ENCODE results near the gene NRDC. TPM values are rescaled to one million over a fixed set of nuclear protein-coding genes. Genes with fewer than 3 reads are reported as not detected.

Gene NRDC
- total RNA-seq, 1 donor from 2014 or later = 141 TPM

DNA sequence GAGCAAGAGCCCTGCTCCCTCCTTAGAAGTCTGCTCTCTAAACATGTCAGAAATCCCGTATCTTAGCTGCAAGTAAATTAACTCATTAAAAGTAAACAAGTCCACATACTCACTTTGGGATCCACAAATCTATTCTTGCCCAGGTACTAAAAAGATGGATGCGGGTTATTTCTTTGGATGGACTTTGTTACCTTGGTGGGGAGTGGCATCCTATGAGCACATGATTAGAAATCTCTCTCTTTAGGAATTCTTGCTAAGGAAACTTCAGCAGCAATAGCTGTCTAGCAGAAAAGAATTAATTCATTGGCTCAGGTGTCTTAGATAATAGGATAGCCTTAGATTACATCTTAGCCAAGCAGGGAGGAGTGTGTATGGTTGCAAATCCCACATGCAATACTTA lies 25.2 kb downstream of the NRDC start:
- Mint-ChIP-seq H3K27me3 (ENCODE audit: insufficient read depth, low read depth) (no peaks in the 10 kb centered on the region), H3K27ac (no peak overlapping the region), H3K36me3 (peaks cover 5% of the 10 kb centered on the region), H3K4me3 (no peak overlapping the region), H3K9me3 (no peaks in the 10 kb centered on the region), H3K4me1 (no peaks in the 10 kb centered on the region)
- no peaks in the 10 kb centered on the region for H3K27me3 ChIP-seq
- H3F3A ChIP-seq (ENCODE audit: low read depth) = no peaks in the 10 kb centered on the region
- peaks cover 37% of the 10 kb centered on the region for H3K79me2 ChIP-seq (ENCODE audit: low read depth)
- no peaks in the 10 kb centered on the region for H3K36me3 ChIP-seq
- no peaks in the 10 kb centered on the region for H4K20me1 ChIP-seq (ENCODE audit: low read depth)
- H3K27ac ChIP-seq = no peak overlapping the region
- no peak overlapping the region for H3K4me3 ChIP-seq
- H3K9ac ChIP-seq = no peak overlapping the region
- TF ChIP-seq EZH2phosphoT487 (IDR thresholded peaks at IDR 0.05) = no peak
- TF ChIP-seq, protein P1, sequence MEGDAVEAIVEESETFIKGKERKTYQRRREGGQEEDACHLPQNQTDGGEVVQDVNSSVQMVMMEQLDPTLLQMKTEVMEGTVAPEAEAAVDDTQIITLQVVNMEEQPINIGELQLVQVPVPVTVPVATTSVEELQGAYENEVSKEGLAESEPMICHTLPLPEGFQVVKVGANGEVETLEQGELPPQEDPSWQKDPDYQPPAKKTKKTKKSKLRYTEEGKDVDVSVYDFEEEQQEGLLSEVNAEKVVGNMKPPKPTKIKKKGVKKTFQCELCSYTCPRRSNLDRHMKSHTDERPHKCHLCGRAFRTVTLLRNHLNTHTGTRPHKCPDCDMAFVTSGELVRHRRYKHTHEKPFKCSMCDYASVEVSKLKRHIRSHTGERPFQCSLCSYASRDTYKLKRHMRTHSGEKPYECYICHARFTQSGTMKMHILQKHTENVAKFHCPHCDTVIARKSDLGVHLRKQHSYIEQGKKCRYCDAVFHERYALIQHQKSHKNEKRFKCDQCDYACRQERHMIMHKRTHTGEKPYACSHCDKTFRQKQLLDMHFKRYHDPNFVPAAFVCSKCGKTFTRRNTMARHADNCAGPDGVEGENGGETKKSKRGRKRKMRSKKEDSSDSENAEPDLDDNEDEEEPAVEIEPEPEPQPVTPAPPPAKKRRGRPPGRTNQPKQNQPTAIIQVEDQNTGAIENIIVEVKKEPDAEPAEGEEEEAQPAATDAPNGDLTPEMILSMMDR (IDR thresholded peaks at IDR 0.05) = no peak
- no peak for TF ChIP-seq EZH2 (IDR thresholded peaks at IDR 0.05)
- H3K4me1 ChIP-seq = no peaks in the 10 kb centered on the region
- no peak overlapping the region for H3K4me2 ChIP-seq
- no peak for DNase-seq (ENCODE audit: low spot score)
- no peak overlapping the region for H2AFZ ChIP-seq (replicated peaks)
- no peaks in the 10 kb centered on the region for H3K9me3 ChIP-seq (ENCODE audit: low read depth)

DNA sequence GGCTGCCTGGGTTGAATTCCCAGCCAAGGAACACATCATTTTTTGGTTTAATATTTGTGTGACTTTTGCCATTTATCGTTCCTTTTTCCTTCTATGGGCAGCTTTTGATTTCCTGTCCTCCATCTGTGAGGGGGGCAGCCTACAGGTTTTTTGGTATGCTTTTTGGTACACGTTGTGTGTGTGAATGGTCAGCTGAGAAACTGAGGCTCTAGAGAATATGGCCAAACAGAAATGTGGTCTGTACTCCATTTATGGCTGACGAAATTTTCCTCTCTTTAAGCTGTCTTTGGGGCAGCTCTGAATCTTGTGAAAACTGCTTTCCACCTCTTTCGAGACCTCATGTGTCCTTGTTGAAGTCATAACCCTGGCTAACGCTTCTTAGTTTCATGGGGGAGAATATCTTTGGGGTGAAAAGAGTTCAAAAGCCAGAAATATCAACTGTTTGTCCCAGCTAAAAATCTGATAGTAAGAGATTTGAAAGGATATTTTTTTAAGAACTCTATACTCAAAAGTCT lies 26.6 kb downstream of the NRDC start:
- no peaks in the 10 kb centered on the region for H3K9me3 ChIP-seq (ENCODE audit: low read depth)
- no peaks in the 10 kb centered on the region for H3K27me3 Mint-ChIP-seq (ENCODE audit: insufficient read depth, low read depth)
- H3K9me3 Mint-ChIP-seq = peaks cover 2% of the 10 kb centered on the region
- H3K27ac Mint-ChIP-seq = peak overlapping the region; percentile 57
- no peak overlapping the region for H3K27ac ChIP-seq
- H3K79me2 ChIP-seq (ENCODE audit: low read depth) = peaks cover 22% of the 10 kb centered on the region
- H3K4me1 Mint-ChIP-seq = no peaks in the 10 kb centered on the region
- no peak overlapping the region for H2AFZ ChIP-seq (replicated peaks)
- DNase-seq (ENCODE audit: low spot score) = no peak
- no peaks in the 10 kb centered on the region for H3K4me1 ChIP-seq
- no peaks in the 10 kb centered on the region for H3K36me3 ChIP-seq
- peaks cover 7% of the 10 kb centered on the region for H3K36me3 Mint-ChIP-seq
- H3F3A ChIP-seq (ENCODE audit: low read depth) = no peaks in the 10 kb centered on the region
- H3K4me2 ChIP-seq = no peak overlapping the region
- TF ChIP-seq, protein P1 (IDR thresholded peaks at IDR 0.05) = no peak
- no peak for TF ChIP-seq EZH2phosphoT487 (IDR thresholded peaks at IDR 0.05)
- TF ChIP-seq EZH2 (IDR thresholded peaks at IDR 0.05) = no peak
- no peaks in the 10 kb centered on the region for H3K27me3 ChIP-seq
- no peak overlapping the region for H3K4me3 ChIP-seq
- no peak overlapping the region for H3K4me3 Mint-ChIP-seq
- H4K20me1 ChIP-seq (ENCODE audit: low read depth) = no peaks in the 10 kb centered on the region
- no peak overlapping the region for H3K9ac ChIP-seq

DNA sequence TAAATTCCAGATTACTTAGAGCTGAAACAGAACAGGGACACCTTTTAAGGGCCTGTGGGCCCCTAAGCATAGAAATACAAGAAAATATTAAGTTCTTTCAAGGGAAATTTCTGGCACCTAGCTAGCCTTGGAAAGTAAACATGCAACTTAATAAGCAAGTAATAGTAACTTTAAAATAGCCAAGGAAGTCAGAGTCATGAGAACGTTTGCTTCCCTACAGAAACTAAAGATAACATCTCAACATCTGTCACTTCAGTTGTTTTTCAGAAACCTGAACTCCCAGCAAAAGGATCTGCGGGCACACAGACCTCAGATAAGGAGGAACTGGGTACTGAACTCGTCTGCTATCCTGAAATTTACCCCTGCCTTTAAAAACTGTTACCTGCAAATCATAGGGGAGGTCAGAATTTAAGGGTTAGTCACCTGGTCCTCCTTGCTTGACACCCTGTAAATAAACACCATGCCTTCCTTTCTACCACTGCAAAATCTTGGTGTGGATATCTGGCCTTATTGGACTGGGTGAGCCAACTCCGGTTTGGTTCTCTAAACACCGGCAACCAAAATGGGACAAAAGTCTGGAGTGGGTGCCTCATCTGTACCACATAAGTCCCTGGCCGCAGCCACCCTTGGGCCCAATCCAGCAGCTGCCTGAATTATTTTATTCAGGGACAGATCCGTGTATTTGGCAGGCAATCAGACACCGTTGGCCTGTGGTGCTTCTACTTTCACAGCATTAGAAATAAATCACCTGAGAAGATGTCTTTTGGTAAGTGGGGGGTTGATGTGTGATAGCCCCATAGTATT lies 27.9 kb downstream of the NRDC start:
- Histone ChIP-seq H3K79me2 (ENCODE audit: low read depth) (peaks cover 19% of the 10 kb centered on the region), H3K9me3 (ENCODE audit: low read depth) (no peaks in the 10 kb centered on the region), H3F3A (ENCODE audit: low read depth) (no peaks in the 10 kb centered on the region), H2AFZ (replicated peaks) (no peak overlapping the region), H3K4me1 (no peaks in the 10 kb centered on the region), H3K4me2 (no peak overlapping the region), H3K27ac (no peak overlapping the region), H3K9ac (no peak overlapping the region), H4K20me1 (ENCODE audit: low read depth) (no peaks in the 10 kb centered on the region), H3K27me3 (no peaks in the 10 kb centered on the region), H3K4me3 (no peak overlapping the region), H3K36me3 (no peaks in the 10 kb centered on the region)
- Mint-ChIP-seq H3K36me3 (peaks cover 14% of the 10 kb centered on the region), H3K9me3 (peaks cover 2% of the 10 kb centered on the region), H3K27ac (no peak overlapping the region), H3K27me3 (ENCODE audit: insufficient read depth, low read depth) (no peaks in the 10 kb centered on the region), H3K4me1 (no peaks in the 10 kb centered on the region), H3K4me3 (no peak overlapping the region)
- TF ChIP-seq, protein P1 (IDR thresholded peaks at IDR 0.05) = no peak
- DNase-seq (ENCODE audit: low spot score) = no peak
